GDM1 (cell line): ENCODE results near the gene MBOAT2.

ENCODE experiments used
- DNase-seq: peaks from one replicate; lab custom pipeline; 2025; lab: John Stamatoyannopoulos, UW

The MBOAT2 gene

DNA sequence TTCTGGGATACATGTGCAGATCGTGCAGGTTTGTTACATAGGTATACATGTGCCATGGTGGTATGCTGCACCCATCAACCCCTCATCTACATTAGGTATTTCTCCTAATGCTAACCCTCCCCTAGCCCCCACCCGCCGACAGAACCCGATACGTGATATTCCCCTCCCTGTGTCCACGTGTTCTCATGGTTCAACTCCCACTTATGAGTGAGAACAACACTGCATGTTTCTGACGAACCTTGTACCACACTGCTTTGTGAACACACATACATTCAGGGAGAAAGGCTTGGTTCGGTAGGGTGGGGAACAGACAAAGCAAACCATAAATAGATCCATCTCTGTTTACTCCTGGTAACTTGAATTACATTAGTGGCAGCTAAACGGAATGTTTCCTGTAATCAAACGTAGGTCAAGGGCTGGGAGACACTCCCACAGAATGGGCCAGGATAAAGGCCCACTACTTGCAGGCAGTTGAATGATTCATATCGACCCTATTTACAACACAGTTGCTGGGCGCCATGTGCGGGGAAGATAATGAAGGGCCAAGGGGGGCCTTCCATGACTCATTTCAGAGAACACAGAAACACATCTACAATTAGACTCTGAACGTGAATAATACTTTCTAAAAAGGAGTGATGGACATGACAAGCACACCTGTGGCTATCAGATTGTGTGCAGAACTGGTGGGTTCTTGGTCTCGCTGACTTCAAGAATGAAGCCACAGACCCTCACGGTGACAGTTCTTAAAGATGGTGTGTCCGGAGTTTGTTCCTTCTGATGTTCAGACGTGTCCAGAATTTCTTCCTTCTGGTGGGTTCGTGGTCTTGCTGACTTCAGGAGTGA is 109.3 kb downstream of the MBOAT2 start:
- DNase-seq = no peak

DNA sequence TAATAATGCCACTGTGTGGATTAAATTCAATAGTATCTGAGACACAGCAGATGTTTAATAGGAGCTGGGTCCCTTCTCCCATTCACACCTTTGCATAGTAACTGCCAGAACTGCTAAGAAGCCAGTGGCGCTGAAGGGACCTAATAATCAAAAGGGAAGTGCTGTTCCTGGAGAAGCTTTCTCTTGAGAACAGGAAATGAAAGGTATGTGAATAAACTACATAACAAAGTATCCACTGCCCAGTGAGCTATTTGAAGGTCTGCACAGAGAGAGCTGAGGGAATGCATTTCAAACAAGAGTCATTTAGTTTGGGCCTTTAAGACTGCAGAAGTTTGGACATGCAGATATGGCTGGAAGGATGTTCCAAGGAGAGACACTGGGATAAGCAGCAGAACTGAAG is 110.0 kb downstream of the MBOAT2 start:
- no peak for DNase-seq

DNA sequence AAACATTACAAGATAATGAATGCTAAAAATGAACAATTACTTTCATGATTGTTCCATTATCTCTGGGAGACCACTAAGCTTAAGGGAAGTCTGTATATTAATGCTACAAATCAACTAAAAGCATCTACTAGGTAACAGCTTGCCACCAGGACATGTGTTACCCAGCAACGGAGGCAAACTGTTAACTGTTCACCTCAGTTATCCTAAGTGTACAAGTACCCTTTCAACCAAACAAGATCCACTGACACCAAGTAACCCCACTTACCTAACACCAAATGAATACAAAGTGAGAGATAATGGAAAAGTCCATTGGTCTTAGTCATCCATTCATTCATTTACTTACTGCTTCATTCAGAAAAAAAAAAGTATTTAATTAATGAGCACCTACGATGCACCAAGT is 111.4 kb downstream of the MBOAT2 start:
- no peak for DNase-seq

DNA sequence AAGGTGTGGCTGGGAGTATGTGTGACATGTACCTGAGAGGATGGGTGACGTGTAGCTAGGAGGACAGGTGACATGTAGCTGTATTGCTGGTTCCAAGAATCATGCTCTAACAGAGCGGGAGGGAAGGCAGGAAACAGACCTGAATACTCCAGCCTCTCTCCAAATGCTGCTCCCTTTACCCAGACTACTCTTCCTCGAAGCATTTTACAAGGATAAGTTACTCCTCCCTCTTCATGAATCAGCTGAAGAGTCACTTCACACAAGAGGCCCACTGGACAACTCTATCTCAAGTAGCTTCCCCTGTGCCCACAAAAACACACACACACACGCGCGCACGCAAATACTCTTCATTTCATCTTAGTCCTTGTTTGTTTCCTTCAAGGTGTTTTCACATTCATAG is 113.5 kb downstream of the MBOAT2 start:
- DNase-seq = no peak

DNA sequence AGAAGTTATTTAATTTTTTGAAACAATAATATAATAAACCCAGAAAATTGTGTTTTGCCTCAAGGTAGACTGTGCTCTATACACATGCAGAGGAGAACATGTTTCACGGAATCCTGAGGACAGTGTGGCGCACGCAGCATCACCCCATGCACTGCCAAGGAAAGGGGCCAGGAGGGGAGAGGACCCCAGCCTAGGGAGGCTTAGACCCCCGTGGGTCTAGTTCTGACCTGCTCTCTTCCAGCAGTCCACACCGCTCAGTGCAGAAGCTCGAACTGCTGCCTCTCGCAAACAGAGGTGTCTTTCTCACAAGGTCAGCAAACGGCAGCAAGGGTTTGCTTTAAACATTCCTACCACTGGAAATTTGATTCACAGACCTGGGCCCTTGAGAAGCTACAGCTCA is 114.5 kb downstream of the MBOAT2 start:
- DNase-seq = no peak

DNA sequence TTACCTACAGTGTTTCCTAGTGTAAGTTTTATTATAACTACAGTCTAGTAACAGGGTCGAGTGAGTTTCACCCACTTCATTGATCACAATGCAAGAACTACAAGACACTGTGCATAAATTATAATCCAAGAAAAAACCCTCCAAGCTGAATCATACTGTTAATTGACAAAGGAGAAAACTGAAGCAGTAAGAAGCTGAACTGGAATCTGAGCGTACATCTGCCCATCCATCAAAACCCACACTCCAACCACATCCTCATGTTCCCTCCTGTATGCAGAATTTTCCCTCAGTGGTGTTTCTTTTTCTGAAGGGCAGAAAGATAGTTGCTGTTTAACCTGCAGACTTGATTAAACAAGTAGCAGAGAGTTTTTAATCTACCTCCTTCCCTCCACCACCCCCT is 116.6 kb downstream of the MBOAT2 start:
- DNase-seq = peak; percentile 43

DNA sequence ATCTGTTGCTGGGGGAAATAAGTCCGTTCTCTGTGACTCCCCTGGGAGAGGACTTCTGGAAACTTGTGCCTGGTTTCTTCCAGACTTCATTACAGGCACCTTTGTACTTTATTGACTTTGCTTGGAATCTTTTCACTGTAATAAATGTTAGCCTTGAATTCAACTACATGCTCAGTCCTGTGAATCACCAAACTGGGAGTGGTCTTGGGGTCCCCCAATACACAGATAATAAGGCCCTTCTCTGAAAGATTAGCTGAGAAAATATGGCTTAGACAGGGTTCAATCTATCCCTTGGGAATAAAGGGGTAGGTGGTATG is 117.3 kb downstream of the MBOAT2 start:
- DNase-seq = no peak

DNA sequence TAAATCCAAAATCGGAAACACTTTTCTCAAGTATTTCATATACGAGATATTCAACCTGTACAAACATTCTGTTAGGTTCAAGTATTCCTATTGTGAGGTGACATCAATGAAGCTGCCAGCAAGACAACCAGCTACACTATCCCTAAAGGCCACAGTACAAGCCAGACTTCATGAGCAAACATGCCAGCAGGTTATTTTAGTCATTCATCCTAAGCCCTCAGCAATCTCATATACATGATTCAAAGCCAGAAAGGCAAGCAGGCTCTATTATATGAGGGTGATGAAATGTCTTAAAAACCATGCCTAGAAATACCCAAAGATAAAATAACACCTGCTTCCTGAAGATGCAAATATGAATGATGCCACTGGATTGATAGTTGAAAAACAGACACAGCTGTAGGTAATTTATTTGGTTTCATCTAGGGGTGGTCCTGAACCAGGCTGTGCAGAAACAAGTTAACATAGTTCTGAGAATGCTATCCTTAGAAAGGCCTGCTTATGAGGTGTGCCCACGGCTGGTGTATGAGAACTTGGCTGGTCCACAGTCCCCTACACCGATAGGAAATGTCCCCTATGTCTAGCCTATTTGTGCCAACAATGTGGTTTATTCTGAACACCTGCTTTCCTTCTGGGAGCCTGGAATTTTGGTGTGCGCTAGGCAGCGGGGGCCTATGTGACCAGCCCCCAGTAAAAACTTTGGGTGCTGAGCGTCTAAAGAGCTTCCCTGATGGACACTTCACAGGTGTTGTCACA is 117.9 kb downstream of the MBOAT2 start:
- no peak for DNase-seq

DNA sequence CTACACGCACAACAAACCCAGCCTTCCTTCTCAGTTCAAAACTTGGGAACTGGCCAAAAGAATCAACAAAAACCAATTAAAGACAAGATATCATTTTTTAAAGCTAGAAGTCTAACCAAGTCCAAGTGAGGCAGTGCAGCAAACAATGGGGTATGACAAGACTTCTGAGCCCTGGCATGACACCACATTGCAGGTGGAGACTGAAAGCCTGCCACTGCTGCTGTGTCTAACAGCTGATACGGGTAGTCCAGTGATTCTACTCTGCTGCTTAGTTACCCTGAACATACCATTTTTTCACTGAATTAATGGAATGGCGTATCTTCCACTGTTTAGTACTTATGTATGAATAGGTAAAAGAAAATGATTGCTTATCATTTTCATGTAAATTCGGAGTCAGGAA is 118.7 kb downstream of the MBOAT2 start:
- no peak for DNase-seq

DNA sequence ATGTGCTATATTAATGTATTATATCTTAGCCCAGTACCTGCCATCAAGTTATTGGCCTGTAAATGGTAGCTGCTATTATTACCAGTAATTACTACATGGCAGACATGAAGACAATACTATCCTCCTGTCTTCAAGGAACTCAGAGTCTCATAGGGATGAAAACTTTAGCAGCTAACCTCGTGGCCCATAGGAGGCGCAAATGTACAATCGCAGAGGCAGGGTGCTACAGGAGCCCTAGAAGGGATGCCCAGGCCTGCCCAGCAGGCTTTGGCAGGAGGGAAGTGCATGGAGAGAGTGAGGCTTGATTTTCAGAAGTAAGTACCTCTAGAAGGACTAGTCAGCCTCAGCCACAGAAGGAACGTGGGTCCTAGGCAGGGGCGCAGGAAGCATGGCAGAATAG is 121.4 kb downstream of the MBOAT2 start:
- peak; percentile 42 for DNase-seq

DNA sequence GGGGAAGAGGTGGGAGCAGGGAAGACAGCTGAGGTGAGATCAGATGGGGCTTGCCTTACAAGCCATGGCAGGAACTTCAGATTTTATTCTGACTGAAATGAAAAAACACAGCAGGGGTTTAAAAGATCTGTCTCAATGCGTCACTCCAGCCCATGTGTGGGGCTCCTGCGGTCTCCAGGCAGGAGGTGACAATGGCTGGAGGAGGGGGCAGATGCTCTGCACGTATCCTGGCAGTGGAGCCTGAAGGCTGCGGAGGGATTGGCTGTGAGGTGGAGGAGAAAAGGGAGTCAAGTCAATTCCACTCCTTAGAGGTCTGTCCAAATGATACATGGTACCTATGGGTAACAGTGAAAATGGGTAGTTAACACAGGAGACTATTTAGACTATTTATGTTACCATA is 125.6 kb downstream of the MBOAT2 start:
- no peak for DNase-seq

DNA sequence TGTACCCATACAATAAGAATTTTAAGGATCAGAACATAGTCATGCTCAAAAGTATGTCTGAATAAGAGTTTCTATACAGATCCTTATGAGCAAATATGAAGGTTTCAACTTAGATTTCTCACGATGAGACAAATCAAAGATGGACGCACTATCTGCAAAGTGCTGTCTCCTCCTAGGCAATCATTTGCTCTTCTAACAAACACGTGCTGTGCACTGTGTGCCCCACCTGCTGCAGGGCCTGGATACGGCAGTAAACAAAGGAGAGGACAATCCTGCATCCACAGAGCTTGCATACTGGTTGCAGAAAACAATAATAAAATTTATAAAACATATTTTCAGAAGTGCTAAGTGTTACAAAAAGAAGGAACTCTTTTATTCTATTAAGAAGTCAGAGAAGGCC is 126.2 kb downstream of the MBOAT2 start:
- DNase-seq = no peak

DNA sequence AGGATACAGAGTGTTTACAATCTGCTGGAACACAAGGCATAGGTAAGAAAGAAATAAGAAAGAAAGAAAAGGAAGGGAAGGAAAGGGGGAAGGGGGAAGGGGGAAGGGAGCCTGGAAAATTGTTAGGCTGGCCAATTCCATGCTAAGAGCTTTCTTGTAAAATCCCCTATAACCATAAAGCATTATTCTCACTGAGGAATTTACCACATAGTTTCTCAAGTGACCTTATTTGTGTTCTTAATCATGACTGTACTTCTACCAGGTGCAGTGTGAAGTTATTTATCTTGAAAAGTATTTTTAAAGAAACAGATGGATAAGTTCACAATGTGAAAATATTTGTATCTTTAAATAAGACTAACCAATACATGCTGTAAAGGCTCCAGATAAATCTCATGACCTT is 126.9 kb downstream of the MBOAT2 start:
- no peak for DNase-seq

DNA sequence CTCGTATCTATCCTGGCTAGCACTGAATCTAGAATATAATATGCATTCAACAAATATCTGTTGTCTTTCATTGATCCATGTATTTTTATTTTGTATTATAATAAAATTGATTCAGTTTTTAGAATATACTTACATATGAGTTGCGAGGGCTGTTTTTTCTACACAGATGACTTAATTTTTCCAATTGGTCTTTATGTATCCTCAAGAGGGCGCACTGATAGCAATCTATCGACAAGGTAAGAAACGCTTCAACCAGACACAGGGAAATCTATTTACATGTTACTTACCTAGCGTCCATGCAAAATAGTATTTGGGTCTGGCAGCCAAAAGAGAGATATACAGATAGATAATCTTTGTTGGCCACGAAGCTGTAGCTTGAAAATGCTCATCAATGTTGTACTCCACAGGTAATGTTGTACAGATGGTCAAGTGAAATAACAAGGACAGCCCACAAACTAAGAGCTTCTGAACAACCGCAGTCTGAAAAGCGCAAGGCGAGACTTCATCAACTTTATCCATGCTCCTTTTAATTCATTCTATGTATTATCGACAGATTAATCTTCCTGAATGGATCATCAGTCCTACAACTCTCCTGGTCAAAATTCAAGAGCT is 130.6 kb downstream of the MBOAT2 start:
- no peak for DNase-seq

DNA sequence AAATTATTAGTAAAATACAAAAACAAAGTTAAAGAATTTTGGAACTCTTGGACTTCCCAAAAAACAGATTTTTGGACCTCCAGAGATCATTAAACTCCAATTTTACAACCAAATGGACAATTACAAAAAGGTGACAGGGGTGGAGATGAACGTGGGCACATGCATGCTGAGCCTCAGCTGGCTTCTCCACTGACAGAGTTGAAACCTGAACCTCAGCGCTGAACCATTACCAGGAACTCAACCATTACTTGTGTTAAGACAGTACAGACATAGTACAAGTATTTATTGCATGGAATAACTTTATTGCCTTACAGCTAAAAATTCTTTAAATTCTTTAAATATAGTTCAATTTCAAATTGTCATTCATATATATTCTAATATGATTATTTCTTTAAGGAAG is 133.0 kb downstream of the MBOAT2 start:
- DNase-seq = no peak

DNA sequence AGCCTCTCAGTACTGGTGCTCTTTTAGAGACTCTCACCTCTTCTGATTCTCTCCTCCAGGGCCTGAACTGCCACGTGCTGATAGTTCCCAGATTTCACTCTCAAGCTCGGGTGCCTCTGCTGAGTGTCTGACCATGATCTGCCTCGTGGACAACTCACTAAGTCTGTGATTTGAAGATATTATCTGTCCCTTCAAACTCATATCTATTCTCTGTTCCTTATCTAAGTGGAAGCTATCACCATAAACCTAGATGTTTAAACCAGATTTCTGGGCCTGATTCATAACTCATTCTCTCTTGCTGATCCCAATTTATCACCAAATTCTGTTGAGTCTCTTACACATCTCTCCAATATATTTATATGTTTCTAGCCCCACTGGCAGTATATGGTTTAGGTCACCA is 136.1 kb downstream of the MBOAT2 start:
- no peak for DNase-seq

DNA sequence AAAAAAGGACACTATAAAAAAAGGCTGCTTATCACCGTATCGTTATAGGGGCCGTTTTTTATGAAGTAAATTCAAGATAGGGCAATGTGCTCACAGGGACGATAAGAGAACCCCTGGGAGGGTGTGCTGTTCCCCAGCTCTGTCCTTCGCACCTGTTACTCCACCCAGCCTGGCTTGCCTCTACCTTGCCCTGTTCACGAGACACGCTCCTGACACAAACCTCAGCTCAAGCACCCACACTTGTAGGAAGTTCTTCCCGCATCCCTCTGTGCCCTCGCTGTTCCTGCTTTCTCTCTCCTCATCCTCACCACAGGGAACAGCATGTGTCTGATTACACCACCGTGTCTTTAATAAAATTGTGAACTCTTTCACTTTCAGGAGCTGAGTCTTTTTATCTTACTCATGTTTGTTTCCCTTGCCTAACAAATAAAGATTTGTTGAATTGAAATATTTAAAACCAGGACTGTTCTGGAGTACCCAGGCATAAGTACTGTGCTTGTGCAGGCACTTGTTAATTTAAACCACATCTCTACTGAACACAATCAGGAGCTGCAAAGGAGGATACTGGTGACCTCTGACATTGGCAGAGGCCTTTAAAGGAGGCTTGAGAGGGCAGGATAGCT is 140.0 kb downstream of the MBOAT2 start:
- no peak for DNase-seq

DNA sequence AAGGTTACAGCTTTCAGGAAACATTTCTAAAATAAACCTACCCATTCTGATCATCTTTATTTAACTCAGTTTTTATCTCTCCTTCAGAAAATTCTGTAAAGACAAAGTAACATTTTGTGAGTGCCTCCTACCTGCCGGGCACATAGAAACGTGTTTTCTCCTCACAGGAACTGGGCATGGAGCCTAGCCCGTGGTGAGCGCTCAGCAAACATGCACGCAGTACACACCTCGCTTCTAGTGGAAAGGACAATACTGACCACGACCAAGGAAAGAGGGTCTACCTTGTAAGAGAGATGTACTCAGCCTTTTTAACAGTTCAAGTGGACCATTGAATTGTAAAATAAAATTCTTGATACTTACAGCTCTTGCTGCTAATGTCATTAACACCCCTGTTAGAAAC is 141.3 kb downstream of the MBOAT2 start:
- no peak for DNase-seq

DNA sequence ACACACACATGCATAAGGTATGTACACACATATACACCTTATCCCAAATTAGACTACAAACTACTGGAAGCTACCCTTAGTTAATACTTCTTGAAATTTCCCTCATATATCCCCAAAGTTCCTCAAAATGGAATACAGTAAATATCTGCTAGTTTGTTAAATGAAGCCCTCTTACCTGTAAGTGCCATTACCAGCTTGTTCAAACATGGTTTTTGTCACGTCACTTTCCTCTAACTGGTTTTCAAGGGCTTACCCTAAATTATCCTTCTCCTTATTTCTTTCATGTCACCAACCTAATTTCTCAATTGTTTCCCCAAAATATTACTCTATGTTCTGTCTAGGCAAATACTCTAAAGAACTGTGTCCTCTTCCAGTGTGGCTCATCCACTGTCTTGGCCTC is 141.7 kb downstream of the MBOAT2 start:
- DNase-seq = no peak

DNA sequence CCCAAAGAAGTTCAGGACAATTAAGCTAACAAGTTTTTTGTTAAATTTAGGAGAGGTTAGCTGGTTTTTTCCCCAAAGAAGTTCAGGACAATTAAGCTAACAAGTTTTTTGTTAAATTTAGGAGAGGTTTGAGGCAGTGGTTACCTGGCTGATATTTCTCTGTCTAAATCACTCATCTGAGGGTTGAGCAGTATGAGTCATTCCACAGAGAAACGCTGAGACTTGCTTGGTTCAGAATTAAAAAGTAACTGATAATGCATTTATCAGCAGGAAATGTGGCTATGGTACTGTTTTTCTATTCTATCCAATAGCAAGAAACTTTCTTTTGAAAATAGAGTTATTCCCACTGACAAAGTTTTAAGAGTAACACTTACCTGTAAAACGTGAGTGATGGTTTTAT is 143.2 kb downstream of the MBOAT2 start:
- DNase-seq = no peak

DNA sequence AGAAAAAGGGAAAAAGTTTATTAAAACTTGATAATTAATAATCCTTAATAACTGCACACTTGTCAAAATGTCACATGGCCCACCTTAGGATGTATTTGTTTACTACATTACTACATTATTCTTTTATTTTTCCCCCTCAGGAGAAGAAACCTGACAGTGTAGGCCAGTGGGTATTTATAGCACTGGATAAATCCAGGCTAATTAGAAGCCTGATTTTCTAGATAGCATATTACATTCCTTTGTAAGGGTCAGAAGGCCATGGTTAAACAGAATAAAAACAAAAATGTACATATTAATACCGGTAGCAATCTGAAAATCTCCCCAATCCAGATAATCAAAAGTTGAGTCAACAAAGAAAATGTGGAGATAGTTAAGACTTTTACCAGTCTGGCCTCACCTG is 144.6 kb downstream of the MBOAT2 start:
- no peak for DNase-seq

DNA sequence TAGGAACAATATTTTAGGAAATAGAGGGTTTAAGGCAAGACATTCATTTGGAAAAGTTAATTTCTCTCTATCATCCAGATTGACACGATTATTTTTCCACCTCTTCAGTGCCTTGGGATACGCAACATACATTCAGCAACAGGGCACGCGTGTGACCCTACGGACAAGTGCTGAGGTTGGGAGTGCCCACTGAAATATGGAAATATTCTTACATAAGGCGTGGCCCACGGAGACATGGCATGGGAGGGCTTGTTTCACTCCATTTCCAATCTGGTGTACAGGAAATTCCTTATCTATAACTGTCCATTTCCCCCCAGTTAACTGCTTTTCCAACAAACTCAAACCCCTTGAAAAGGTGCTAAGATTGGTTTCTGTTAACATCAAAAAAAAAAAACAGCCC is 145.2 kb downstream of the MBOAT2 start:
- no peak for DNase-seq

DNA sequence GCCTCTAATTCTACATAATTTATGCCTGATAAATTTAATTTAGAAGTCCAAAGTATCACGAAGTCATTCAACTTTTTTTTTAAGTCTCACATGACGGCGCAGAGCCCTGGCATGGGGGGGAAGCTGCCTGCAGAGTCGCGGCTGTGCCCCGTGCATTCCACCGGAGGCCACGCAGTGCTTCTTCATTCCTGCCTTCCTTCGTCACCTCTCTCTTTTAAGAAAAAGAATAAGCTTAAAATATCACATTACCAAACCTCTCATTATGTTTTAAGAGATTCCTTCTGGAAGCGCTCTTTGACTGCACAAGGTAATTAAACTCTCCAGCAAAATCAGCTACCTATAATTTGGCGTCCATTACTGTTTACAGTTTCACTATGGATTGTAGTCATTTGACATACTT is 145.8 kb downstream of the MBOAT2 start:
- DNase-seq = no peak
